Caco-2 (cell line): ENCODE data around the gene IMPDH1. TPM values are rescaled to one million over a fixed set of nuclear protein-coding genes. Genes with fewer than 3 reads are reported as not detected.

Experiments used
- BruUV-seq: library from RNA; stranded (reverse); fragments of 400-500 nt; replicated peaks from 2 replicates; lab custom pipeline; 2021; lab: Mats Ljungman, UMichigan
- CTCF ChIA-PET: fragments of 300-600 bp; sonication (Branson Sonifier 250); formaldehyde crosslinking; loops from one replicate; lab custom pipeline; 2022; ENCODE audit warnings: antibody characterized with exemption; lab: Charles Lee
- POLR2A ChIA-PET: fragments of 300-600 bp; sonication (Branson Sonifier 250); formaldehyde crosslinking; loops from one replicate; lab custom pipeline; 2022; ENCODE audit warnings: antibody characterized with exemption; lab: Charles Lee
- DNase-seq, 2 experiments: peaks; one replicate each; pipeline versions ENCODE4 v3.0.0 to v3.0.0-alpha.2; 2020 to 2022
- H3K27me3 ChIP-seq: replicated peaks from 2 replicates; pipeline ENCODE4 v1.6.0; 2011; ENCODE audit warnings: low read length; ENCODE audit not compliant: control insufficient read depth, insufficient read depth
- H3K36me3 ChIP-seq: 2 replicates; pipeline ENCODE4 v1.5.1; 2011; ENCODE audit warnings: low read length; ENCODE audit not compliant: control insufficient read depth, insufficient read depth
- H3K4me1 ChIP-seq: fragments of 250-450 bp; sonication (Bioruptor Pico); 2 replicates; pipeline ENCODE4 v1.5.1; 2020; ENCODE audit warnings: mild to moderate bottlenecking
- H3K4me3 ChIP-seq: 2 replicates; pipeline ENCODE4 v1.5.1; 2011; ENCODE audit warnings: low read depth, mild to moderate bottlenecking, control low read depth, low read length
- H3K9me3 ChIP-seq: fragments of 250-450 bp; sonication (Bioruptor Pico); 2 replicates; pipeline ENCODE4 v1.5.1; 2020; ENCODE audit warnings: mild to moderate bottlenecking, moderate library complexity
- H3K27ac Mint-ChIP-seq: one replicate; pipeline ENCODE4 v1.8.0; 2022; ENCODE audit warnings: mixed read lengths; ENCODE audit not compliant: unreplicated experiment
- H3K27me3 Mint-ChIP-seq: one replicate; pipeline ENCODE4 v1.8.0; 2022; ENCODE audit warnings: mixed read lengths; ENCODE audit not compliant: insufficient read depth, unreplicated experiment
- H3K36me3 Mint-ChIP-seq: one replicate; pipeline ENCODE4 v1.8.0; 2022; ENCODE audit warnings: mild to moderate bottlenecking, mixed read lengths; ENCODE audit not compliant: insufficient read depth, unreplicated experiment
- H3K4me1 Mint-ChIP-seq: one replicate; pipeline ENCODE4 v1.8.0; 2022; ENCODE audit warnings: low read depth, mixed read lengths; ENCODE audit not compliant: unreplicated experiment
- H3K4me3 Mint-ChIP-seq: one replicate; pipeline ENCODE4 v1.8.0; 2022; ENCODE audit warnings: mild to moderate bottlenecking, moderate library complexity, mixed read lengths; ENCODE audit not compliant: unreplicated experiment
- H3K9me3 Mint-ChIP-seq: one replicate; pipeline ENCODE4 v1.8.0; 2022; ENCODE audit warnings: mixed read lengths; ENCODE audit not compliant: unreplicated experiment
- intact Hi-C: fragments of 100-400 bp; cut with micrococcal nuclease; formaldehyde crosslinking; loops from one replicate; pipeline ENCODE4 v1.10.0; 2022; ENCODE audit not compliant: unreplicated experiment
- total RNA-seq: library from RNA; stranded (reverse); gene quantifications from 2 replicates; pipeline ENCODE4 v1.2.3, GENCODE V29; 2022
- TF ChIP-seq, protein P1 (sequence below), 2 experiments: fragments of 200-600 bp in 1 of 2; IDR thresholded peaks; 1 replicate in 1 of 2; 2 replicates in 1 of 2; pipeline versions ENCODE4 v1.5.1 to v1.8.0; 2011 to 2022; ENCODE audit warnings: antibody characterized with exemption in 1 of 2, control low read depth in 1 of 2, inconsistent platforms in 1 of 2, low read depth in 1 of 2, low read length in 1 of 2, mild to moderate bottlenecking in 1 of 2, moderate library complexity in 1 of 2; ENCODE audit not compliant: insufficient read depth in 1 of 2, severe bottlenecking in 1 of 2, unreplicated experiment in 1 of 2

IMPDH1 gene
- total RNA-seq, 1 experiment from 2014 or later, result 43.5 TPM

DNA sequence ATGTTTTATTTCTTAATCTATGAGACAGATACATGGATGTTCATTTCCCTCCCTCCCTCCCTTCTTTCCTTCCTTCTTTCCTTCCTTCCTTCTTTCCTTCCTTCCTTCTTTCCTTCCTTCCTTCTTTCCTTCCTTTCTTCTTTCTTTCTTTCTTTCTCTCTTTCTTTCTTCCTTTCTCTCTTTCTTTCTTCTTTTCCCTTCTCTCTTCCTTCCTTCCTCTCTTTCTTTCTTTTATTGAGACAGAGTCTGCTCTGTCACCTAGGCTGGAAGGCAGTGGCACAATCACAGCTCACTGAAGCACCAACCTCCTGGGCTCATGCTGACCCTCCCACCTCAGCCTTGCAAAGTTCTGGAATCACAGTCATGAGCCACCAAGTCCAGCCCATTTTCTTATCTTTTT is 42.8 kb downstream of the IMPDH1 start:
- H3K4me1 ChIP-seq, result no peaks in the 10 kb centered on the region
- H3K4me3 Mint-ChIP-seq, result no peak overlapping the region

DNA sequence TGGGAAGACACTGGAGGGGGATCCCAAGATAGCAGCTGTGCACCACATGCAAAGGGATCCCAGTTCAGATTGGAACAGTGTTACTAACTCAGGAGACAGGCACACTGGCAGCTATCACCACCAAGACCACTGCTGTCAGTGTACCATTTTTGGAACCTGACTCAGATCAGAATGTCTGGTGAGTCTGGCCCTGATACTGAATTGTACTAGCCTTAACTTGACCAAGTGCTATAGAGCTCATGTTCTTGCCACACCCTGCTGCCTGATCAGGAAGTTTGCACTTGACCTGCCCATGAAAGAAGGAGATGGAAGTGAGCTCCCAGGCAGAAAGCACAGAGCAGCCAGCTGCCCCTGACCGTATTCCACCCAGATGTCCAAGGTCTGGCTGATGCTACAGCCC is 43.5 kb downstream of the IMPDH1 start:
- Histone ChIP-seq H3K9me3 (no peaks in the 10 kb centered on the region), H3K27me3 (no peaks in the 10 kb centered on the region; the same call in none of the 2 replicates), H3K4me1 (no peaks in the 10 kb centered on the region), H3K4me3 (no peak overlapping the region), H3K36me3 (no peaks in the 10 kb centered on the region)
- TF ChIP-seq, protein P1, sequence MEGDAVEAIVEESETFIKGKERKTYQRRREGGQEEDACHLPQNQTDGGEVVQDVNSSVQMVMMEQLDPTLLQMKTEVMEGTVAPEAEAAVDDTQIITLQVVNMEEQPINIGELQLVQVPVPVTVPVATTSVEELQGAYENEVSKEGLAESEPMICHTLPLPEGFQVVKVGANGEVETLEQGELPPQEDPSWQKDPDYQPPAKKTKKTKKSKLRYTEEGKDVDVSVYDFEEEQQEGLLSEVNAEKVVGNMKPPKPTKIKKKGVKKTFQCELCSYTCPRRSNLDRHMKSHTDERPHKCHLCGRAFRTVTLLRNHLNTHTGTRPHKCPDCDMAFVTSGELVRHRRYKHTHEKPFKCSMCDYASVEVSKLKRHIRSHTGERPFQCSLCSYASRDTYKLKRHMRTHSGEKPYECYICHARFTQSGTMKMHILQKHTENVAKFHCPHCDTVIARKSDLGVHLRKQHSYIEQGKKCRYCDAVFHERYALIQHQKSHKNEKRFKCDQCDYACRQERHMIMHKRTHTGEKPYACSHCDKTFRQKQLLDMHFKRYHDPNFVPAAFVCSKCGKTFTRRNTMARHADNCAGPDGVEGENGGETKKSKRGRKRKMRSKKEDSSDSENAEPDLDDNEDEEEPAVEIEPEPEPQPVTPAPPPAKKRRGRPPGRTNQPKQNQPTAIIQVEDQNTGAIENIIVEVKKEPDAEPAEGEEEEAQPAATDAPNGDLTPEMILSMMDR (IDR thresholded peaks at IDR 0.05; ENCODE audit: insufficient read depth in 1 of 2, low read depth in 1 of 2, low read length in 1 of 2, severe bottlenecking in 1 of 2, unreplicated experiment in 1 of 2), result no peak
- ChIA-PET POLR2A (no interaction called here), CTCF (interaction anchor here (0.6 to 1.1 kb wide), 2 partner anchors 21 to 31 kb away, joined by 3 to 6 read pairs; no protein-coding TSS in a partner anchor)
- BruUV-seq, result no TSS peak
- H3K4me1 Mint-ChIP-seq, result peaks cover 4% of the 10 kb centered on the region
- no peak overlapping the region for H3K4me3 Mint-ChIP-seq
- H3K27me3 Mint-ChIP-seq, result peaks cover 27% of the 10 kb centered on the region
- intact Hi-C loops, result no loop called here
- H3K27ac Mint-ChIP-seq, result no peak overlapping the region
- no peaks in the 10 kb centered on the region for H3K9me3 Mint-ChIP-seq
- H3K36me3 Mint-ChIP-seq, result no peaks in the 10 kb centered on the region
- DNase-seq, result no peak

More for the DNA sequence above, 42.8 kb downstream of the IMPDH1 start:
- Histone ChIP-seq H3K36me3 (no peaks in the 10 kb centered on the region), H3K9me3 (no peaks in the 10 kb centered on the region), H3K4me3 (no peak overlapping the region), H3K27me3 (no peaks in the 10 kb centered on the region; the same call in none of the 2 replicates)
- Mint-ChIP-seq H3K9me3 (no peaks in the 10 kb centered on the region), H3K36me3 (no peaks in the 10 kb centered on the region), H3K27me3 (peaks cover 27% of the 10 kb centered on the region), H3K27ac (no peak overlapping the region), H3K4me1 (peaks cover 4% of the 10 kb centered on the region)
- BruUV-seq, result no TSS peak
- POLR2A ChIA-PET, result no interaction called here
- TF ChIP-seq, protein P1 (IDR thresholded peaks at IDR 0.05; ENCODE audit: insufficient read depth in 1 of 2, low read depth in 1 of 2, low read length in 1 of 2, severe bottlenecking in 1 of 2, unreplicated experiment in 1 of 2), result no peak
- no peak for DNase-seq
- CTCF ChIA-PET, result interaction anchor here (1.1 kb wide), 1 partner anchor 21 kb away, joined by 3 read pairs; no protein-coding TSS in a partner anchor
- intact Hi-C loops, result no loop called here

DNA sequence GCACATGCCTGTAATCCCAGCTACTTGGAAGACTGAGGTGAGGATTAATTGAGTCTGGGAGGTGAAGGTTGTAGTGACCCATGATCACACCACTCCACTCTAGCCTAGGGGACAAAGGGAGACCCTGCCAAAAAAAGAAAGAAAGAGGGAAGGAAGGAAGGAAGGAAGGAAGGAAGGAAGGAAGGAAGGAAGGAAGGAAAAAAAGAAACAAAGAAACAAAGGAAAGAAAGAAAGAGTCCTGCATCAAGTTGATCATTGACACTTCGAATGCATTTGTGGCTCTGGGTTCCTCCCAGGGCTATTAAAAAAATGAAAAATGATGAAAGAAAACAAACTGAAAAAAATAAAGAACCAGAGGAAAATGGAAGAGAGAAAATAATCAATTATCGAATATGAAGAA is 44.4 kb downstream of the IMPDH1 start:
- TF ChIP-seq, protein P1 (IDR thresholded peaks at IDR 0.05; ENCODE audit: insufficient read depth in 1 of 2, low read depth in 1 of 2, low read length in 1 of 2, severe bottlenecking in 1 of 2, unreplicated experiment in 1 of 2), result no peak
- no TSS peak for BruUV-seq
- ChIA-PET POLR2A (no interaction called here), CTCF (interaction anchor here (0.7 kb wide), 1 partner anchor 19 kb away, joined by 3 read pairs; no protein-coding TSS in a partner anchor)
- H3K4me1 Mint-ChIP-seq, result peaks cover 4% of the 10 kb centered on the region
- Histone ChIP-seq H3K27me3 (no peaks in the 10 kb centered on the region; the same call in none of the 2 replicates), H3K9me3 (no peaks in the 10 kb centered on the region), H3K4me3 (no peak overlapping the region), H3K36me3 (no peaks in the 10 kb centered on the region), H3K4me1 (0 out of 2 replicates have a peak, but pooled peaks cover 5% of the 10 kb centered on the region)
- no peak overlapping the region for H3K4me3 Mint-ChIP-seq
- H3K27ac Mint-ChIP-seq, result no peak overlapping the region
- no peaks in the 10 kb centered on the region for H3K36me3 Mint-ChIP-seq
- intact Hi-C loops, result no loop called here
- H3K9me3 Mint-ChIP-seq, result no peaks in the 10 kb centered on the region
- H3K27me3 Mint-ChIP-seq, result peaks cover 31% of the 10 kb centered on the region
- no peak for DNase-seq
